H1 (cell line): ENCODE data around the gene TRIM10. TPM values are rescaled to one million over a fixed set of nuclear protein-coding genes. Genes with fewer than 3 reads are reported as not detected.

Source experiments
- CTCF ChIA-PET: fragments of 300-600 bp; sonication (Branson Sonifier 250); formaldehyde crosslinking; loops from one replicate; lab custom pipeline; 2021; ENCODE audit not compliant: partially characterized antibody; lab: Charles Lee
- POLR2A ChIA-PET: fragments of 300-600 bp; sonication (Branson Sonifier 250); formaldehyde crosslinking; loops from one replicate; lab custom pipeline; 2021; ENCODE audit warnings: inconsistent platforms; ENCODE audit not compliant: partially characterized antibody; lab: Charles Lee
- DNase-seq, 2 experiments: peaks; one replicate each; pipeline versions ENCODE4 v3.0.0 to v3.0.0-alpha.2; 2010 to 2022; ENCODE audit warnings: low spot score in 2 of 2, low read depth in 1 of 2, mixed read lengths in 1 of 2
- FAIRE-seq: peaks from 2 replicates; lab custom pipeline; 2011; peaks lifted over from hg19 to GRCh38; lab: Jason Lieb, UNC
- H2AFZ ChIP-seq: 2 replicates; pipeline ENCODE4 v1.8.1; 2012; ENCODE audit warnings: low read length, inconsistent platforms
- H2AK5ac ChIP-seq: 2 replicates; pipeline ENCODE4 v1.6.1; 2013; ENCODE audit warnings: low read depth, low read length
- H2BK120ac ChIP-seq: replicated peaks from 2 replicates; pipeline ENCODE3; 2013; ENCODE audit warnings: low read depth, low read length, inconsistent platforms
- H2BK12ac ChIP-seq: 2 replicates; pipeline ENCODE4 v1.6.1; 2013; ENCODE audit warnings: low read depth, low read length
- H2BK15ac ChIP-seq: 2 replicates; pipeline ENCODE4 v1.6.1; 2013; ENCODE audit warnings: low read length
- H2BK20ac ChIP-seq: 2 replicates; pipeline ENCODE4 v1.6.1; 2013; ENCODE audit warnings: low read length
- H2BK5ac ChIP-seq: 2 replicates; pipeline ENCODE4 v1.6.1; 2013; ENCODE audit warnings: low read depth, low read length
- H3K14ac ChIP-seq: 2 replicates; pipeline ENCODE4 v1.6.1; 2013; ENCODE audit warnings: inconsistent platforms; ENCODE audit not compliant: insufficient read length
- H3K18ac ChIP-seq: 2 replicates; pipeline ENCODE4 v1.6.1; 2013; ENCODE audit warnings: low read length; ENCODE audit errors: extremely low read depth
- H3K23ac ChIP-seq: 2 replicates; pipeline ENCODE4 v1.6.1; 2013; ENCODE audit warnings: inconsistent platforms; ENCODE audit not compliant: insufficient read length
- H3K23me2 ChIP-seq: 2 replicates; pipeline ENCODE4 v1.6.1; 2013; ENCODE audit warnings: low read depth, low read length
- H3K27ac ChIP-seq: 2 replicates; pipeline ENCODE4 v1.6.1; 2011; ENCODE audit warnings: low read depth, low read length, inconsistent platforms
- H3K27me3 ChIP-seq, 4 experiments: replicated peaks in 1 of 4; 1 replicate in 1 of 4; 2 replicates in 3 of 4; pipeline versions ENCODE4 v1.6.1 to v1.8.1; 2011 to 2013; ENCODE audit warnings: low read length in 3 of 4, mild to moderate bottlenecking in 3 of 4, inconsistent platforms in 2 of 4, mixed read lengths in 2 of 4, moderate library complexity in 1 of 4; ENCODE audit not compliant: control insufficient read depth in 3 of 4, insufficient read depth in 3 of 4; ENCODE audit errors: extremely low read depth in 1 of 4
- H3K36me3 ChIP-seq, 4 experiments: 2 replicates each; pipeline versions ENCODE4 v1.6.1 to v1.8.1; 2011 to 2013; ENCODE audit warnings: mild to moderate bottlenecking in 4 of 4, low read length in 3 of 4, moderate library complexity in 2 of 4, control low read depth in 1 of 4, inconsistent platforms in 1 of 4; ENCODE audit not compliant: insufficient read depth in 4 of 4, control insufficient read depth in 2 of 4
- H3K4ac ChIP-seq: replicated peaks from 2 replicates; pipeline ENCODE3; 2013; ENCODE audit warnings: low read length, low read depth, mixed read lengths, inconsistent platforms; ENCODE audit not compliant: insufficient read length
- H3K4me1 ChIP-seq, 4 experiments: replicated peaks in 1 of 4; 1 replicate in 1 of 4; 2 replicates in 3 of 4; pipeline versions ENCODE4 v1.6.1 to v1.8.1; 2011 to 2013; ENCODE audit warnings: low read length in 3 of 4, inconsistent platforms in 2 of 4, mixed read lengths in 1 of 4; ENCODE audit not compliant: insufficient read depth in 4 of 4, control insufficient read depth in 3 of 4
- H3K4me2 ChIP-seq, 2 experiments: 2 replicates each; pipeline versions ENCODE4 v1.6.1 to v1.8.1; 2011 to 2013; ENCODE audit warnings: low read depth in 2 of 2, low read length in 2 of 2, control low read depth in 1 of 2, inconsistent platforms in 1 of 2, mild to moderate bottlenecking in 1 of 2; ENCODE audit not compliant: insufficient read depth in 1 of 2
- H3K4me3 ChIP-seq, 4 experiments: fragments of 200-600, 300-600 bp in 1 of 4; sonication (generic), shearing (Covaris generic), sonication (Bioruptor Twin) in 1 of 4; 2 replicates each; pipeline versions ENCODE4 v1.5.1 to v1.8.1; 2011 to 2016; ENCODE audit warnings: low read length in 4 of 4, low read depth in 3 of 4, control low read depth in 2 of 4, inconsistent platforms in 2 of 4, mild to moderate bottlenecking in 2 of 4, mixed read lengths in 1 of 4, moderate library complexity in 1 of 4; ENCODE audit not compliant: insufficient read depth in 2 of 4; ENCODE audit errors: extremely low read depth in 1 of 4
- H3K56ac ChIP-seq: replicated peaks from 2 replicates; pipeline ENCODE3; 2013; ENCODE audit warnings: low read depth, mild to moderate bottlenecking, mixed read lengths, low read length, inconsistent platforms; ENCODE audit not compliant: insufficient read length
- H3K79me1 ChIP-seq: 2 replicates; pipeline ENCODE4 v1.6.1; 2013; ENCODE audit warnings: low read depth, low read length, control low read depth
- H3K79me2 ChIP-seq, 2 experiments: 2 replicates each; pipeline versions ENCODE4 v1.6.1 to v1.8.1; 2012 to 2013; ENCODE audit warnings: low read length in 2 of 2, mild to moderate bottlenecking in 2 of 2, inconsistent platforms in 1 of 2; ENCODE audit not compliant: insufficient read depth in 2 of 2, control insufficient read depth in 1 of 2
- H3K9ac ChIP-seq, 4 experiments: replicated peaks in 1 of 4; 1 replicate in 1 of 4; 2 replicates in 3 of 4; pipeline versions ENCODE4 v1.6.1 to v1.8.1; 2011 to 2013; ENCODE audit warnings: low read depth in 3 of 4, low read length in 3 of 4, control low read depth in 2 of 4, mild to moderate bottlenecking in 2 of 4, moderate library complexity in 2 of 4, inconsistent platforms in 1 of 4; ENCODE audit errors: extremely low read depth in 1 of 4
- H3K9me3 ChIP-seq, 2 experiments: 2 replicates each; pipeline versions ENCODE4 v1.6.1 to v1.8.1; 2012 to 2013; ENCODE audit warnings: mild to moderate bottlenecking in 2 of 2, moderate library complexity in 2 of 2, control low read depth in 1 of 2, inconsistent platforms in 1 of 2, low read depth in 1 of 2, low read length in 1 of 2, mixed read lengths in 1 of 2; ENCODE audit not compliant: insufficient read depth in 2 of 2
- H4K20me1 ChIP-seq, 2 experiments: replicated peaks in 1 of 2; 2 replicates each; pipeline versions ENCODE3 to v1.8.1; 2011 to 2013; ENCODE audit warnings: inconsistent platforms in 2 of 2, low read length in 2 of 2, mild to moderate bottlenecking in 1 of 2; ENCODE audit not compliant: insufficient read depth in 2 of 2, control insufficient read depth in 1 of 2
- H4K5ac ChIP-seq: 2 replicates; pipeline ENCODE4 v1.6.1; 2013; ENCODE audit warnings: low read length, low read depth, mixed read lengths, inconsistent platforms; ENCODE audit not compliant: insufficient read length
- H4K8ac ChIP-seq: 2 replicates; pipeline ENCODE4 v1.8.0; 2013; ENCODE audit warnings: mild to moderate bottlenecking, moderate library complexity, low read length, inconsistent platforms; ENCODE audit not compliant: insufficient read depth; ENCODE audit errors: extremely low read depth
- H4K91ac ChIP-seq: replicated peaks from 2 replicates; pipeline ENCODE3; 2013; ENCODE audit warnings: low read length, mixed read lengths, inconsistent platforms; ENCODE audit not compliant: insufficient read length
- GABPA ChIP-seq: IDR thresholded peaks from 2 replicates; pipeline ENCODE4 v1.6.1; 2011; ENCODE audit warnings: mild to moderate bottlenecking, low read length, moderate library complexity, borderline replicate concordance; ENCODE audit not compliant: insufficient read depth
- RAD21 ChIP-seq, 2 experiments: IDR thresholded peaks in 1 of 2; conservative IDR thresholded peaks in 1 of 2; 2 replicates each; pipeline ENCODE4 v1.6.1; 2011; ENCODE audit warnings: low read depth in 2 of 2, low read length in 2 of 2, improper control_type of control experiment in 1 of 2, inconsistent platforms in 1 of 2, mild to moderate bottlenecking in 1 of 2, moderate library complexity in 1 of 2
- RBBP5 ChIP-seq: IDR thresholded peaks from 2 replicates; pipeline ENCODE4 v1.7.1; 2012; ENCODE audit warnings: low read depth, mild to moderate bottlenecking, inconsistent platforms, low read length, moderate library complexity, borderline replicate concordance
- TAF7 ChIP-seq: optimal IDR thresholded peaks from 2 replicates; pipeline ENCODE3; 2011; ENCODE audit warnings: low read depth, mild to moderate bottlenecking, inconsistent platforms, low read length, moderate library complexity, borderline replicate concordance
- WGBS, 2 experiments: shearing (Covaris generic) in 1 of 2; methylation state at CpG; one replicate each; pipeline versions ENCODE4 v1.1.6 to v1.1.7; 2013 to 2015; ENCODE audit warnings: low lambda C conversion rate in 2 of 2, mixed read lengths in 2 of 2, inconsistent platforms in 1 of 2, low coverage in 1 of 2, missing lambda C conversion rate in 1 of 2; ENCODE audit not compliant: insufficient replicate concordance in 2 of 2, insufficient coverage in 1 of 2, insufficient read length in 1 of 2; ENCODE audit errors: extremely low coverage in 1 of 2, missing lambda C conversion rate in 1 of 2; 5-methylcytosine and 5-hydroxymethylcytosine counted together
- polyA plus RNA-seq, 7 experiments: library from polyadenylated mRNA; depleted of rRNA in 3 of 7; stranded (reverse) in 5 of 7; unstranded in 2 of 7; fragments of >200 nt in 5 of 7; fragments of 200-250 nt in 2 of 7; gene quantifications; 1 replicate in 5 of 7; 2 replicates in 1 of 7; 4 replicates in 1 of 7; pipeline versions ENCODE4 v1.2.1 to v1.2.3, GENCODE V29; 2011 to 2013; ENCODE audit warnings: missing spikeins in 2 of 7, mixed read lengths in 2 of 7
- total RNA-seq: library from RNA; stranded (reverse); fragmentation: NEBNext Ultra II Directional; extraction: Animal tissue kit (Norgen Biotek cat#: 25700); gene quantifications from 2 replicates; pipeline ENCODE4 v1.2.1, GENCODE V29; 2021

TRIM10 gene
- total and polyA plus RNA-seq, 2 of the 8 experiments (the other 6 are each of a cell fraction or from before 2014, with no cell fraction given), result 0.06 TPM; not detected in 1

- WGBS, 2 experiments, result 89% methylated on average over 10 of the region's 10 CpGs; no CpG with 5 or more reads in 1 of the 2 experiments
- H3K4ac ChIP-seq, result no peak overlapping the region
- H3K14ac ChIP-seq, result no peak overlapping the region
- H4K5ac ChIP-seq, result no peak overlapping the region
- H3K36me3 ChIP-seq, result no peaks in the 10 kb centered on the region
- no peaks in the 10 kb centered on the region for H3K79me1 ChIP-seq
- TF ChIP-seq TAF7 (no peak), RAD21 (IDR thresholded peaks at IDR 0.05 in 1 of 2, conservative IDR thresholded peaks at IDR 0.05 in 1 of 2; ENCODE audit: low read depth in 2 of 2, low read length in 2 of 2) (no peak), GABPA (no peak), RBBP5 (no peak)
- no peak overlapping the region for H2BK20ac ChIP-seq
- no peak overlapping the region for H2BK5ac ChIP-seq
- H4K91ac ChIP-seq, result no peak overlapping the region
- H3K23me2 ChIP-seq, result peaks cover 2% of the 10 kb centered on the region; the same call in 1 of the 2 replicates
- DNase-seq (no peak), FAIRE-seq (no peak)
- H2AK5ac ChIP-seq, result no peak overlapping the region
- H3K27ac ChIP-seq, result no peak overlapping the region
- CTCF ChIA-PET, result interaction anchor here (0.6 to 6.9 kb wide), 2 partner anchors 10 to 19 kb away, joined by 3 to 50 read pairs; no protein-coding TSS in a partner anchor
- no peak overlapping the region for H3K23ac ChIP-seq
- H2AFZ ChIP-seq, result no peak overlapping the region
- H3K18ac ChIP-seq, result no peak overlapping the region
- H3K27me3 ChIP-seq, result peaks cover 0 to 2% (median 0%) of the 10 kb centered on the region in 4 experiments; a peak in 3 of 7 replicates
- H3K4me2 ChIP-seq, result no peak overlapping the region
- H3K4me1 ChIP-seq, result peaks cover 0 to 3% (median 0%) of the 10 kb centered on the region in 4 experiments; a peak in 2 of 7 replicates
- H4K20me1 ChIP-seq, result no peaks in the 10 kb centered on the region
- H3K56ac ChIP-seq, result no peak overlapping the region
- no peak overlapping the region for H3K4me3 ChIP-seq
- no peak overlapping the region for H2BK15ac ChIP-seq
- H3K79me2 ChIP-seq, result no peaks in the 10 kb centered on the region
- no peak overlapping the region for H3K9ac ChIP-seq
- POLR2A ChIA-PET, result no interaction called here
- no peaks in the 10 kb centered on the region for H3K9me3 ChIP-seq
- H2BK120ac ChIP-seq, result no peak overlapping the region
- no peak overlapping the region for H4K8ac ChIP-seq
- H2BK12ac ChIP-seq, result no peak overlapping the region
Measured at GRCh38 chr6:30150671-30151395, 10.2 kb downstream of the TRIM10 start.
